ENCODE results near the gene ATP9B.

- TF ChIP-seq CTCF (IDR thresholded peaks at IDR 0.05): no peak
- no peak for TF ChIP-seq EZH2 (IDR thresholded peaks at IDR 0.05)
- TF ChIP-seq EZH2phosphoT487 (IDR thresholded peaks at IDR 0.05): no peak
Observed at GRCh38 chr18:79047556-79048244, 21.5 kb upstream of the ATP9B start.
